GM10266 (cell line): Measurements from ENCODE around the gene HOXC5.
A peak's percentile ranks its signal among the peaks of the same experiment; 100 is the strongest.

Source experiments
- DNase-seq: peaks from one replicate; pipeline ENCODE4 v3.0.0; 2012; ENCODE audit errors: extremely low spot score
- TF ChIP-seq, protein P1 (sequence below): IDR thresholded peaks from 2 replicates; pipeline ENCODE4 v1.5.1; 2012; ENCODE audit warnings: mild to moderate bottlenecking, low read depth; ENCODE audit not compliant: control insufficient read depth, insufficient read depth; ENCODE audit errors: missing control alignments

HOXC5 gene

DNA sequence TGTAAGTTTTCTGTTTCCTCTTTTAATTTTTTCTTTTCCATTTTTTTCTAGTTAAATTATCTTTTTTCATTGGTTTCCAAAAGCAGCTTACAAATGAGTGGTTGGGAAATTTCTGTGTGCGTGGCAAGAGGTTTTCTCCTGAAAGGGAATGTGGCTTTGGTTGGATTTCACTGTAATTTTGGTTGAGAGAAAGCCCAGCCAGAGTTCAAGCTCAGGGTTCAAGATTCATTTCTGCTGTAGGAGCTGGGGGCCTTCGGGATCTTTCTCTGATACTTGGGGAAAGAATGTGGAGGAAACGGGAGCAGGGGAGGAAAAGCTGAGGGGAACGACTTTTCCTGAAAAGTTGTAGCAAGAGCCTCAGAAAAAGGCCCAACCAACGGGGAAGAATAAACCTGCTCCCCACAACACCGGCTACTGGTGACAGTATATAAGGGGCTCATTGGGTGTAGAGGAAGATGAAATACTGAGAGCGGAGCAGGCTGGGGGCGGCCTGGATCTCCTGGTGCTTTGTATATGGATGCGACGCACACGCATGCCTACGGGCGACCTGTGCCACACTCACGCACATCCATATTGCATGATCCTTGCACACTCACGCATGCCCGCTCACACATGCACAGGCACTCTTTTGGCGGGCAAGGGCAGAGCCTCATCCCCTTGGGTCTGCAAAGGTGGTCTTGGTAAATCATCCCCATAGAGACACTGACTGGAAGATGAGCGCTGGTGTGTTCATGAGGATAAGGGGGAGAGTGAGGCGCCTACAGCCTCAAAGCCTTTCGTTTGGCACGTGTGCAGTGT lies 46.0 kb upstream of the HOXC5 start:
- DNase-seq, result no peak
- TF ChIP-seq, protein P1, sequence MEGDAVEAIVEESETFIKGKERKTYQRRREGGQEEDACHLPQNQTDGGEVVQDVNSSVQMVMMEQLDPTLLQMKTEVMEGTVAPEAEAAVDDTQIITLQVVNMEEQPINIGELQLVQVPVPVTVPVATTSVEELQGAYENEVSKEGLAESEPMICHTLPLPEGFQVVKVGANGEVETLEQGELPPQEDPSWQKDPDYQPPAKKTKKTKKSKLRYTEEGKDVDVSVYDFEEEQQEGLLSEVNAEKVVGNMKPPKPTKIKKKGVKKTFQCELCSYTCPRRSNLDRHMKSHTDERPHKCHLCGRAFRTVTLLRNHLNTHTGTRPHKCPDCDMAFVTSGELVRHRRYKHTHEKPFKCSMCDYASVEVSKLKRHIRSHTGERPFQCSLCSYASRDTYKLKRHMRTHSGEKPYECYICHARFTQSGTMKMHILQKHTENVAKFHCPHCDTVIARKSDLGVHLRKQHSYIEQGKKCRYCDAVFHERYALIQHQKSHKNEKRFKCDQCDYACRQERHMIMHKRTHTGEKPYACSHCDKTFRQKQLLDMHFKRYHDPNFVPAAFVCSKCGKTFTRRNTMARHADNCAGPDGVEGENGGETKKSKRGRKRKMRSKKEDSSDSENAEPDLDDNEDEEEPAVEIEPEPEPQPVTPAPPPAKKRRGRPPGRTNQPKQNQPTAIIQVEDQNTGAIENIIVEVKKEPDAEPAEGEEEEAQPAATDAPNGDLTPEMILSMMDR, result no peak

DNA sequence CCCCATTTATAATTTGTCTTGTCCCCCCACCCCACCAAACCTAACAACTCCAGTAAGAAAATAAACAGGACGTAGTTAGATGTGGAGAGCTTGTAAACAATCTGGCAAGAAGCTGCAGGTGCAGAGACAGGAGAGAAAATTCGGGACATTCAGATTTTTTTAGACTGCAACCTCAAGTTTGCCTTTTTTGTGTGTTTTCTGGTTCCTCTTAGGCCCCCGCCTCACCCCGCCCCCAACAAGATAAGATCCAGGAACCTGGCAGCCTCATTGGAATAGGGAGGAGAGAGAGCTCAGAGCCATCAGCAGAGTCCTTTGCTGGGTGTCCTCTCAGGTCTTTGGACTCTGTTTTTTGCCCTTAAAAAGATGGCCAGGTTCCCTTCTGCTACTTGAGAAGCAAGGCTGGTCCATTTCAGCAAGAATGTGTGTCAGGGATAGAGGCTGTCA lies 45.0 kb upstream of the HOXC5 start:
- TF ChIP-seq, protein P1, result no peak

DNA sequence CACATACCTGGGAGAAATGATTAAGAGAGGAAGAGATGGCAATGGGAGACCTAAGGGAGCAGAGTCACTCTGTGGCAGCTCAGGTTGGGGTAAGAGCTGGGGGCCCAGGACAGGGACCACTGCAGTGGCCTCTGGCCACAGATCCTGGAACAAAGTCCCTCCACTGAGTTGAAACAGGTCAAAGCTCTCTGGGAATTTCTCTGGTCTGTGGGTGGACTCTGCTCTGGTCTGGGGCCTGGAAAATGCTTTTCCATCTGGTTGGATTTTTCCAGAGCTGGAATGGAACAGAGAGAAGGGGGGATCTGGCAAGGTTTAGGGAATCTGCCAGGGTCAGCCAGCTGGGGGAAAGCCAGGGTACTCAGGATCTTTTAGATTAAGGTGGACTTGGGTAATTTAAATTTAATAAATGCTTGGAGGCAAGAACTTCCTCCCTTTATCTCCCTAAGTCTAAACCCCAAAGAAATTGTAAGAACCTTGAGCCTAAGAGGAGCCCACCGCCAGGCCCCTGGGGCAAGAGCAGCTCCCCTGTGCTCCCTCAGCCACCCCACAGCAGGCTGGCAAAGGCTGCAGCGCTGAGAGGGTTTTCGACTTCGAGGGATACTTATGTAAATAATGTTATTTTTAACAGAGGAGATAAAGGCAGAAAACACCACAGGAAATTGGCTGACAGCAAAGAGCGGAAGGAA lies 44.2 kb upstream of the HOXC5 start:
- TF ChIP-seq, protein P1, result no peak
- DNase-seq, result no peak

More for the DNA sequence above, 45.0 kb upstream of the HOXC5 start:
- no peak for DNase-seq

DNA sequence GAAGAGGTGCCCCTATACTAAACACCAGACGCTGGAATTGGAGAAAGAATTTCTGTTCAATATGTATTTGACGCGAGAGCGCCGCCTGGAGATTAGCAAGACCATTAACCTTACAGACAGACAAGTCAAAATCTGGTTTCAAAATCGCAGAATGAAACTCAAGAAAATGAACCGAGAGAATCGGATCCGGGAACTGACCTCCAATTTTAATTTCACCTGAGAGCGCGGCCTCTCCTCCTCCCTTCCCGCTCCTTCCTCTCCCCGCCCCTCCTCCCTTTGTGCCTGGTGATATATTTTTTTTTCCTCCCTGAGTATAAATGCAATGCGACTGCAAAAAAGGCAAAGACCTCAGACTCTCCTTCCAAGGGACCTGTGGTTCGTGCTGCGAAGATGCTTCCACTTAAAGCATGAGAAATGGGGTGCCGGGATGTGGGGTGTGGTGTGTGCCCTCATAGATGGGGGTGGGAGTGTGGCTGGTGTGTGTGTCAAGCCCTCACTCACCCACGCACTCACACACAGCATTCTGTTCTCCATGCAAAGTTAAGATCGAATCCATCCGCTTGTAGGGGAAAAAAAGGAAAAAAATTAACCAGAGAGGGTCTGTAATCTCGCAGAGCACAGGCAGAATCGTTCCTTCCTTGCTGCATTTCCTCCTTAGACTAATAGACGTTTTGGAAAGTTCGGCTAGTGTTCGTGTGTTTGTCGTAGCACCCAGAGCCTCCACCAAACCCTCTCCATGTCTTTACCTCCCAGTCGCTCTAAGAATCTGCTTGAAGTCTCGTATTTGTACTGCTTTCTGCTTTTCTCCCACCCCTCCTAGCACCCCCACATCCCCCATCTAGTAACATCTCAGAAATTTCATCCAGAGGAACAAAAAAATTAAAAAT lies 43.4 kb upstream of the HOXC5 start:
- DNase-seq, result peak; percentile 78
- TF ChIP-seq, protein P1, result peak; percentile 59

DNA sequence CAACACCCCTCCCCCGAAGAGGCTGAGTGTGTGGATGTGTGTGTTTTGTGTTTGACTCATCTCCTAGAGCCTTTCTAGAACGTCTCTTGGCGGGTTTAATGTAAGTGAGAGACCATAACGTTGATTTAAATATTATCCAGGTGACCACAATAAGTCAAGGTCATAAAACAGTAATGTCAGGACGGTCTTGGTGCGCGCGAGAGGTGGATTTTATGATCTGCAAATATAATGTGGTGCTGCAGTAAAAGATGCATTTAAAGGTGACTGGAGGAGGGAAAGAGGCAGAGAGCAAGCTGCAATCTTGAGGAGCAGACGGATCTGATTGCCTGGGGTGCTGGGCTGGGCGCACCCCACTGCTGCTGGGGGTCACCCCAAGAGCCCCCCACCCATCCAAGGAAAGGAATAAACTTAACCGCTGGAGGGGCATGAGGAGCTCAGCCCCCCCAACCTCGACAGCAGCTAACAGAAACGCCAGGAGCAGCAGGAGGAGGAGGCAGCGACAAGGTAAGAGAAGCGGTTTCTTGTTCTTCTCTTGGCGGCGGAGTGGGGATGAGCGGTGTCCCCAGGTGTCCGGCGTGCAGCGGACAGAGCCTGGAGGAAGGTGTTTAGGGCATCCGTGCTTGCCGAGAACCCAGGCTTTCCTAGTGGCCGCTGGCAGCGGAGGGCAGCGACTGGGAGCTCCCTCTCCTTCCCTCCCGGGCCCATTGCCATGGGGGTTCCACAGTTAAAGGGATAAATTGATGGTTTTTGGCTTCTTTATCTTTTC lies 42.4 kb upstream of the HOXC5 start:
- TF ChIP-seq, protein P1, result no peak
- no peak for DNase-seq

DNA sequence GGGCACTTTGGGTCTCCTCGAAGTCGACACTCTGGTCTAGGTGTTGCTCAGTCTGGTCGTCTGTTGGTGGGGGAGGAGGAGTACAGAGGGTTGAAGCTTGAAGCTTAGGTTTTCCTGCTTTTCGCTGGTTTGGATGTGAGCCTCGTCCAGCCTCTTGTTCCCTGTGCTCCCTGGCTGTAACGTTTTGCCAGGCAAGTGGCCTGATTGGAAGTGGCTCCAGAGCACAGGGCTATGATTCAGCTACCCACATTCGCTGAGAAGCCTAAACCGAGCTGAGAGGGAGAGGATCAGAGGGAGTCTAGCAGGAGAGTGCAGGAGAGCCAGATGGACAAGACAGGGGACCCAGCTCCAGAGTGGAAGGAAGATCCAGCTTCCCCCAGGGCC lies 41.8 kb upstream of the HOXC5 start:
- TF ChIP-seq, protein P1, result no peak
- DNase-seq, result no peak
